Dendritic cell treated with granulocyte-macrophage colony-stimulating factor and Interleukin-4, amounts not matched to agents 40 ng/mL and 50 ng/mL, for 4 days (primary cell): ENCODE data around the gene SOST.
A peak's percentile ranks its signal among the peaks of the same experiment; 100 is the strongest.

Experiments used
- H3K27ac Mint-ChIP-seq: one replicate; pipeline ENCODE4 v1.8.0; 2022; ENCODE audit warnings: mild to moderate bottlenecking, mixed read lengths
- H3K27me3 Mint-ChIP-seq: one replicate; pipeline ENCODE4 v1.8.0; 2022; ENCODE audit warnings: mild to moderate bottlenecking, mixed read lengths
- H3K36me3 Mint-ChIP-seq: one replicate; pipeline ENCODE4 v1.8.0; 2022; ENCODE audit warnings: low read depth, mixed read lengths
- H3K4me1 Mint-ChIP-seq: one replicate; pipeline ENCODE4 v1.8.0; 2022; ENCODE audit warnings: low read depth, mixed read lengths
- H3K4me3 Mint-ChIP-seq: one replicate; pipeline ENCODE4 v1.8.0; 2022; ENCODE audit warnings: mild to moderate bottlenecking, moderate library complexity, mixed read lengths
- H3K9me3 Mint-ChIP-seq: one replicate; pipeline ENCODE4 v1.8.0; 2022; ENCODE audit warnings: mixed read lengths
- intact Hi-C: fragments of 100-400 bp; cut with micrococcal nuclease; formaldehyde crosslinking; loops from one replicate; pipeline ENCODE4 v1.15.0; 2022

The SOST gene

GRCh38 chr17:43741636-43742035, 17.0 kb downstream of the SOST start:
- no peak overlapping the region for H3K4me3 Mint-ChIP-seq
- H3K4me1 Mint-ChIP-seq, result peaks cover 40% of the 10 kb centered on the region
- H3K27me3 Mint-ChIP-seq, result peaks cover 37% of the 10 kb centered on the region
- intact Hi-C loops, result no loop called here
- peaks cover 8% of the 10 kb centered on the region for H3K9me3 Mint-ChIP-seq
- no peaks in the 10 kb centered on the region for H3K36me3 Mint-ChIP-seq
- H3K27ac Mint-ChIP-seq, result no peak overlapping the region

- peaks cover 29% of the 10 kb centered on the region for H3K27me3 Mint-ChIP-seq
- peaks cover 8% of the 10 kb centered on the region for H3K9me3 Mint-ChIP-seq
These were observed 18.1 kb downstream of the SOST start for GRCh38 chr17:43740541-43740940.

GRCh38 chr17:43737722-43738121, 20.9 kb downstream of the SOST start:
- H3K27me3 Mint-ChIP-seq, result peaks cover 18% of the 10 kb centered on the region
- intact Hi-C loops, result no loop called here
- H3K4me1 Mint-ChIP-seq, result peaks cover 14% of the 10 kb centered on the region
- H3K27ac Mint-ChIP-seq, result no peak overlapping the region
- no peaks in the 10 kb centered on the region for H3K36me3 Mint-ChIP-seq
- H3K9me3 Mint-ChIP-seq, result peaks cover 8% of the 10 kb centered on the region
- no peak overlapping the region for H3K4me3 Mint-ChIP-seq

More at GRCh38 chr17:43740541-43740940, 18.1 kb downstream of the SOST start:
- Mint-ChIP-seq H3K4me1 (peaks cover 31% of the 10 kb centered on the region), H3K4me3 (no peak overlapping the region), H3K36me3 (no peaks in the 10 kb centered on the region), H3K27ac (peak overlapping the region; percentile 5)
- intact Hi-C loops, result no loop called here

GRCh38 chr17:43736389-43736788, 22.2 kb downstream of the SOST start:
- H3K4me1 Mint-ChIP-seq, result peaks cover 6% of the 10 kb centered on the region
- peaks cover 18% of the 10 kb centered on the region for H3K27me3 Mint-ChIP-seq
- intact Hi-C loops, result no loop called here
- no peak overlapping the region for H3K4me3 Mint-ChIP-seq
- no peak overlapping the region for H3K27ac Mint-ChIP-seq
- no peaks in the 10 kb centered on the region for H3K9me3 Mint-ChIP-seq
- no peaks in the 10 kb centered on the region for H3K36me3 Mint-ChIP-seq

- Mint-ChIP-seq H3K36me3 (no peaks in the 10 kb centered on the region), H3K4me3 (no peak overlapping the region), H3K27me3 (peaks cover 16% of the 10 kb centered on the region), H3K27ac (no peak overlapping the region), H3K9me3 (no peaks in the 10 kb centered on the region), H3K4me1 (no peaks in the 10 kb centered on the region)
- intact Hi-C loops, result no loop called here
These were observed 24.2 kb downstream of the SOST start for GRCh38 chr17:43734376-43734775.

GRCh38 chr17:43733956-43734355, 24.6 kb downstream of the SOST start:
- Mint-ChIP-seq H3K4me3 (no peak overlapping the region), H3K9me3 (no peaks in the 10 kb centered on the region), H3K4me1 (no peaks in the 10 kb centered on the region), H3K27ac (no peak overlapping the region), H3K36me3 (no peaks in the 10 kb centered on the region), H3K27me3 (peaks cover 16% of the 10 kb centered on the region)
- intact Hi-C loops, result no loop called here

- Mint-ChIP-seq H3K9me3 (no peaks in the 10 kb centered on the region), H3K4me1 (no peaks in the 10 kb centered on the region), H3K27ac (no peak overlapping the region), H3K4me3 (no peak overlapping the region), H3K36me3 (no peaks in the 10 kb centered on the region), H3K27me3 (peaks cover 15% of the 10 kb centered on the region)
- intact Hi-C loops, result no loop called here
These were observed 25.6 kb downstream of the SOST start for GRCh38 chr17:43732958-43733357.

- intact Hi-C loops, result no loop called here
- Mint-ChIP-seq H3K27me3 (no peaks in the 10 kb centered on the region), H3K27ac (no peak overlapping the region), H3K9me3 (peaks cover 6% of the 10 kb centered on the region), H3K4me1 (no peaks in the 10 kb centered on the region), H3K36me3 (no peaks in the 10 kb centered on the region), H3K4me3 (no peak overlapping the region)
These were observed 30.5 kb downstream of the SOST start for GRCh38 chr17:43728081-43728480.

GRCh38 chr17:43723697-43724359, 34.8 kb downstream of the SOST start:
- H3K4me1 Mint-ChIP-seq, result peaks cover 27% of the 10 kb centered on the region
- H3K27ac Mint-ChIP-seq, result no peak overlapping the region
- H3K4me3 Mint-ChIP-seq, result no peak overlapping the region
- H3K36me3 Mint-ChIP-seq, result no peaks in the 10 kb centered on the region
- peaks cover 6% of the 10 kb centered on the region for H3K9me3 Mint-ChIP-seq
- H3K27me3 Mint-ChIP-seq, result no peaks in the 10 kb centered on the region
- intact Hi-C loops, result no loop called here

GRCh38 chr17:43722870-43723665, 35.5 kb downstream of the SOST start:
- no peak overlapping the region for H3K4me3 Mint-ChIP-seq
- intact Hi-C loops, result no loop called here
- H3K9me3 Mint-ChIP-seq, result peaks cover 6% of the 10 kb centered on the region
- H3K27me3 Mint-ChIP-seq, result no peaks in the 10 kb centered on the region
- peaks cover 34% of the 10 kb centered on the region for H3K4me1 Mint-ChIP-seq
- no peaks in the 10 kb centered on the region for H3K36me3 Mint-ChIP-seq
- H3K27ac Mint-ChIP-seq, result no peak overlapping the region

- Mint-ChIP-seq H3K27me3 (no peaks in the 10 kb centered on the region), H3K4me3 (no peak overlapping the region), H3K9me3 (peaks cover 6% of the 10 kb centered on the region), H3K36me3 (no peaks in the 10 kb centered on the region), H3K27ac (no peak overlapping the region), H3K4me1 (peaks cover 36% of the 10 kb centered on the region)
- intact Hi-C loops, result no loop called here
These were observed 36.3 kb downstream of the SOST start for GRCh38 chr17:43722269-43722619.

GRCh38 chr17:43721537-43722268, 36.9 kb downstream of the SOST start:
- Mint-ChIP-seq H3K4me1 (peaks cover 36% of the 10 kb centered on the region), H3K36me3 (no peaks in the 10 kb centered on the region), H3K9me3 (peaks cover 6% of the 10 kb centered on the region), H3K27me3 (peaks cover 2% of the 10 kb centered on the region), H3K27ac (peak overlapping the region; percentile 94), H3K4me3 (peak overlapping the region; percentile 84)
- intact Hi-C loops, result no loop called here

GRCh38 chr17:43720311-43721060, 38.1 kb downstream of the SOST start:
- intact Hi-C loops, result no loop called here
- H3K27ac Mint-ChIP-seq, result peak overlapping the region; percentile 94
- no peaks in the 10 kb centered on the region for H3K36me3 Mint-ChIP-seq
- H3K27me3 Mint-ChIP-seq, result peaks cover 7% of the 10 kb centered on the region
- peak overlapping the region; percentile 84 for H3K4me3 Mint-ChIP-seq
- H3K4me1 Mint-ChIP-seq, result peaks cover 36% of the 10 kb centered on the region
- peaks cover 3% of the 10 kb centered on the region for H3K9me3 Mint-ChIP-seq
